WTC11 (cell line): ENCODE results near the gene CDRT4.

Experiments
- ATF2 ChIP-seq: sonication (generic); formaldehyde crosslinking; IDR thresholded peaks from 2 replicates; pipeline ENCODE4 v1.8.1; 2022; ENCODE audit warnings: low read depth, missing genetic modification reagents, borderline replicate concordance
- ATF3 ChIP-seq: sonication (generic); formaldehyde crosslinking; conservative IDR thresholded peaks from 2 replicates; pipeline ENCODE4 v1.8.1; 2022; ENCODE audit warnings: mild to moderate bottlenecking, missing genetic modification reagents
- CREM ChIP-seq: sonication (generic); formaldehyde crosslinking; IDR thresholded peaks from 2 replicates; pipeline ENCODE4 v1.8.1; 2022; ENCODE audit warnings: mild to moderate bottlenecking, missing genetic modification reagents, moderate library complexity
- CTCF ChIP-seq: fragments of 200-600 bp; IDR thresholded peaks from 2 replicates; pipeline ENCODE4 v1.8.0; 2022; ENCODE audit warnings: antibody characterized with exemption
- ELF4 ChIP-seq: sonication (generic); formaldehyde crosslinking; IDR thresholded peaks from 2 replicates; pipeline ENCODE4 v1.8.1; 2022; ENCODE audit warnings: low read depth, mild to moderate bottlenecking, moderate library complexity, missing genetic modification reagents
- ETV6 ChIP-seq: sonication (generic); formaldehyde crosslinking; IDR thresholded peaks from 2 replicates; pipeline ENCODE4 v1.8.1; 2022; ENCODE audit warnings: mild to moderate bottlenecking, missing genetic modification reagents
- GRHL2 ChIP-seq: fragments of 250-450 bp; sonication (Bioruptor Pico); IDR thresholded peaks from 2 replicates; pipeline ENCODE4 v1.8.0; 2022; ENCODE audit warnings: mild to moderate bottlenecking, moderate library complexity; ENCODE audit not compliant: insufficient replicate concordance, severe bottlenecking
- JUN ChIP-seq: sonication (generic); formaldehyde crosslinking; IDR thresholded peaks from 2 replicates; pipeline ENCODE4 v1.8.0; 2023; ENCODE audit warnings: mild to moderate bottlenecking, missing genetic modification reagents
- KAT7 ChIP-seq: sonication (generic); formaldehyde crosslinking; IDR thresholded peaks from 2 replicates; pipeline ENCODE4 v1.8.1; 2023; ENCODE audit warnings: missing genetic modification reagents, mild to moderate bottlenecking, borderline replicate concordance
- NR2C2 ChIP-seq: sonication (generic); formaldehyde crosslinking; IDR thresholded peaks from 2 replicates; pipeline ENCODE4 v1.8.0; 2022; ENCODE audit warnings: mild to moderate bottlenecking, missing genetic modification reagents
- SMAD3 ChIP-seq: sonication (generic); formaldehyde crosslinking; IDR thresholded peaks from 2 replicates; pipeline ENCODE4 v1.8.0; 2022; ENCODE audit warnings: missing genetic modification reagents, mild to moderate bottlenecking, borderline replicate concordance
- SP1 ChIP-seq: sonication (generic); formaldehyde crosslinking; conservative IDR thresholded peaks from 2 replicates; pipeline ENCODE4 v1.8.1; 2022; ENCODE audit warnings: missing genetic modification reagents
- TP53 ChIP-seq: sonication (generic); formaldehyde crosslinking; IDR thresholded peaks from 2 replicates; pipeline ENCODE4 v1.8.1; 2023; ENCODE audit warnings: mild to moderate bottlenecking, missing genetic modification reagents

DNA sequence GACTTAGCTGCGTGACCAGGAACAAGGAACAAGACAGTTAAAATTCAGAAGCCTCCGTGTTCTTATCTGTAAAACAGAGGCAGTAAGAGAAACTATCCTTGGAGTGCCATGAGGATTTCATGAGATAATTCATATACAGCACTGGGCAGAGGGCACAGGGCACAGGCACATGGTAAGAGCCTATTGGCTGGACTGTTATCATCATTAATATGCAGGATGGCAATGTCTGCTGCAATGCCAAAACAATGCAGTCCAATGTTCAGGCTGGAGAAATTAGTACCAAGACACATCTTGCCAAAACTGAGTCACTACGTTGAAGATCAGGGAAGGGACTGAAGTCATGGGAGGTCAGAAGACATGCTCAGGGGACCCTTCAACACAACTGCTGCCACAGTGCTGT lies 13.6 kb downstream of the CDRT4 start:
- TF ChIP-seq NR2C2 (CRISPR knock-in tag): no peak
- no peak for TF ChIP-seq GRHL2
- TF ChIP-seq CTCF: no peak
- TF ChIP-seq SMAD3 (CRISPR knock-in tag): no peak
- no peak for TF ChIP-seq ETV6 (CRISPR knock-in tag)
- TF ChIP-seq ELF4 (CRISPR knock-in tag): no peak
- no peak for TF ChIP-seq CREM (CRISPR knock-in tag)
- no peak for TF ChIP-seq ATF2 (CRISPR knock-in tag)
- no peak for TF ChIP-seq JUN (CRISPR knock-in tag)
- TF ChIP-seq SP1 (CRISPR knock-in tag): no peak
- no peak for TF ChIP-seq KAT7 (CRISPR knock-in tag)
- no peak for TF ChIP-seq ATF3
- no peak for TF ChIP-seq TP53
